Aorta (tissue), 5 donors: Measurements from ENCODE around the gene TAB3. TPM values are rescaled to one million over a fixed set of nuclear protein-coding genes. Genes with fewer than 3 reads are reported as not detected.

Experiments
- ATAC-seq: fragments of 200-7000 bp; cut with Tn5 transposase; one replicate; pipeline ENCODE4 v1.9.1; 2022; ENCODE audit warnings: moderate library complexity; ENCODE audit not compliant: low FRiP score
- DNase-seq, 2 donors: peaks; one replicate each; pipeline ENCODE4 v3.0.0-alpha.2; 2020
- H3K27ac ChIP-seq, 2 donors: one replicate each; pipeline ENCODE4 v1.5.1; 2013; ENCODE audit warnings: low read length in 2 of 2, mild to moderate bottlenecking in 2 of 2, moderate library complexity in 2 of 2, control low read depth in 1 of 2, inconsistent platforms in 1 of 2, low read depth in 1 of 2
- H3K27me3 ChIP-seq, 2 donors: one replicate each; pipeline ENCODE4 v1.6.1; 2013; ENCODE audit warnings: control low read depth in 1 of 2, low read length in 1 of 2, mild to moderate bottlenecking in 1 of 2, moderate library complexity in 1 of 2; ENCODE audit not compliant: insufficient read depth in 2 of 2, control insufficient read depth in 1 of 2
- H3K36me3 ChIP-seq, 2 donors: one replicate each; pipeline ENCODE4 v1.6.1; 2013; ENCODE audit warnings: control low read depth in 1 of 2, low read length in 1 of 2, mild to moderate bottlenecking in 1 of 2; ENCODE audit not compliant: insufficient read depth in 2 of 2, control insufficient read depth in 1 of 2
- H3K4me1 ChIP-seq, 2 donors: one replicate each; pipeline ENCODE4 v1.6.1; 2013; ENCODE audit warnings: low read length in 2 of 2, control low read depth in 1 of 2, mild to moderate bottlenecking in 1 of 2, moderate library complexity in 1 of 2; ENCODE audit not compliant: insufficient read depth in 2 of 2, control insufficient read depth in 1 of 2
- H3K4me3 ChIP-seq, 2 donors: one replicate each; pipeline ENCODE4 v1.5.1; 2013; ENCODE audit warnings: low read length in 2 of 2, control low read depth in 1 of 2, mild to moderate bottlenecking in 1 of 2
- H3K9me3 ChIP-seq: one replicate; pipeline ENCODE4 v1.6.1; 2013; ENCODE audit warnings: mild to moderate bottlenecking, low read length; ENCODE audit not compliant: control insufficient read depth
- WGBS, 2 donors: extraction: QIAGEN DNeasy Blood & Tissue Kit; methylation state at CpG; one replicate each; pipeline ENCODE4 v1.1.7; 2013; 5-methylcytosine and 5-hydroxymethylcytosine counted together
- intact Hi-C, 2 donors: fragments of 100-400 bp; cut with DNase I; formaldehyde crosslinking; loops; one replicate each; pipeline versions ENCODE4 v1.14.2 to v1.15.0; 2022
- polyA plus RNA-seq, 2 donors: library from polyadenylated mRNA; stranded (reverse); fragments of 200-250 nt; gene quantifications; one replicate each; pipeline ENCODE4 v1.2.3, GENCODE V29; 2013
- total RNA-seq, 2 donors: library from RNA; stranded (reverse); fragmentation: NEBNext Ultra II Directional; extraction: Animal tissue kit (Norgen Biotek cat#: 25700); gene quantifications; one replicate each; pipeline ENCODE4 v1.2.1, GENCODE V29; 2021
- donor health status: healthy with polysubstance abuse.
- donor health status: Bipolar disorder and iron deficiency.
- donor health status: DM: no; HTN: no; CAD: no.
- donor health status: DM: no; HTN: no; CAD: no.
- donor health status: DM: yes; HTN: yes; CAD: no.

The TAB3 gene
- total and polyA plus RNA-seq, 4 donors = 4.5 to 18.0 (median 12.2) TPM

DNA sequence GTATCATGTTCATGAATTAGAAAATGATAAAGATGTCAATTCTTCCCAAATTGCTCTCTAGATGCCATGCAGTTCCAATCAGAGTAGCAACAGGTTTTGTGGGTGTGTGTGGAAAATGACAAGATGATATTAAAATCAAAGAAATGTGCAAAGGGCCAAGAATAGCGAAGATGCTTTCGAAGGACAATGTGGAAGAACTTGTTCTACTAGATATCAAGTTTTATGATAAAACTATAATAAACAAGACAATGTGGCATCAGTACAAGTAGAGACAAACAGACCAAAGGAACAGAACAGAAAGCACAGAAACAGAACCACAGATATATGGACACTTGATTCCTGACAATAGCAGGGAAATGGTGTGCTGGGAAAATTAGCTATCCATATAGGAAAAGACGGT is 9.0 kb downstream of the TAB3 start:
- no peaks in the 10 kb centered on the region for H3K27me3 ChIP-seq
- intact Hi-C loops = no loop called here
- no peaks in the 10 kb centered on the region for H3K36me3 ChIP-seq
- H3K4me1 ChIP-seq = no peaks in the 10 kb centered on the region
- H3K27ac ChIP-seq = no peak overlapping the region
- H3K9me3 ChIP-seq = no peaks in the 10 kb centered on the region
- H3K4me3 ChIP-seq = no peak overlapping the region
- ATAC-seq (no peak), DNase-seq (no peak)
- WGBS, 2 donors = 89 to 97% methylated on average over 3 of the region's 3 CpGs

DNA sequence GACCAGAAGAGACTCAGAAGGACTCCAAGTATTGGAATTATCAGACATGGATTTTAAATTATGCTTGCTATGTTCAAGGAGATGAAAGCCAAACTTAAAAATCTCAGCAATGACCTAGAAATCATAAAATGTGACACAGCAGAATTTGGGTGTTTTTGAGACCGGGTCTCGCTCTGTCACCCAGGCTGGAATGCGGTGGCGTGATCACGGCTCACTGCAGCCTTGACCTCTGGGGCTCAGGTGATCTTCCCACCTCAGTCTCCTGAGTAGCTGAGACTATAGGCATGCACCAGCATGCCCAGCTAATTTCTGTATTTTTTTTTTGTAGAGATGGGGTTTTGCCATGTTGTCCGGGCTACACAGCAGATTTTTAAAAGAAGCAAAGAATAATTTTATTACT is 12.7 kb downstream of the TAB3 start:
- H3K27ac ChIP-seq = no peak overlapping the region
- H3K4me1 ChIP-seq = no peaks in the 10 kb centered on the region
- no peaks in the 10 kb centered on the region for H3K9me3 ChIP-seq
- 89 to 93% methylated on average over 6 of the region's 6 CpGs for WGBS, 2 donors
- DNase-seq (no peak), ATAC-seq (no peak)
- no peaks in the 10 kb centered on the region for H3K36me3 ChIP-seq
- H3K27me3 ChIP-seq = no peaks in the 10 kb centered on the region
- H3K4me3 ChIP-seq = no peak overlapping the region
- intact Hi-C loops = no loop called here

DNA sequence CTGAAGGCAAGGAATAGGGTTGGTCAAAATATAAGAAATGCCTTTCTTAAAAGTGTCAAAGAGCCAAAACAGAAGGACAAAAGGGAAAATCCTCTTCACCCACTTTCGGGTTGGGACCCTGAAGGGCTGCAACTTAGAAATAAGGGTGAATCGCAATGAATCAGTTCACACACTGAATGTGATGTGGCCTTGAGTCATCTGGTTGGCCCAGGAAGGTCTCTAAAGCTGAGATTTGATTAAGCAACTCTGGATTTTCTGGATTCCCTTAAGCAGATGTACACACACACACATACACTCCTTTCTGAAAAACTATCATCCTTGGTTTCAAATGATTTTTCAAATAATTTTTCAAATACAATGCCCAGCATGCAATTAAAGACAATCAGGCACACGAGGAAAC is 13.1 kb downstream of the TAB3 start:
- Histone ChIP-seq H3K4me3 (no peak overlapping the region), H3K27me3 (no peaks in the 10 kb centered on the region), H3K9me3 (no peaks in the 10 kb centered on the region), H3K36me3 (no peaks in the 10 kb centered on the region), H3K4me1 (no peaks in the 10 kb centered on the region), H3K27ac (no peak overlapping the region)
- DNase-seq (no peak), ATAC-seq (no peak)
- intact Hi-C loops = no loop called here
- 69 to 92% methylated on average over 3 of the region's 3 CpGs for WGBS, 2 donors

DNA sequence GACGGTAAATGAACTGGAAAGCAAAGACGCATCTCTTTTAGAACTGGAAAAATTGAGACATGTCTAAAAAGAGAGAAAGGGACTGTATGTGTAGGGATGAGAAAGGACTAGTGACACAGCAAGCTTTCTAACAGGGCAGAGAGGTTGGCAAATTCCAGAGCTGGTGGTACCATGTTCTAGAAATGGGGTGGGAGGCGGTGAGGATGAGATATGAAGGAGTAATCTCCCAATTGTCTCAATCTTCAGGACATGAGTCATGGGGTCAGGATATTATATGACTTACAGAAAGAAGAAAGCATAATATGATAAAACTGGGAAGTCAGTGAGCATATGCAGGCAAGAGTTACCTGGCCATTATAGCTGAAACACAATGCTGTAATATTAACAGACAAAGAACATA is 14.2 kb downstream of the TAB3 start:
- no peaks in the 10 kb centered on the region for H3K9me3 ChIP-seq
- DNase-seq (no peak), ATAC-seq (no peak)
- no peaks in the 10 kb centered on the region for H3K36me3 ChIP-seq
- H3K4me1 ChIP-seq = no peaks in the 10 kb centered on the region
- H3K4me3 ChIP-seq = no peak overlapping the region
- no peak overlapping the region for H3K27ac ChIP-seq
- 84 to 86% methylated on average over 3 of the region's 3 CpGs for WGBS, 2 donors
- intact Hi-C loops = no loop called here
- no peaks in the 10 kb centered on the region for H3K27me3 ChIP-seq

DNA sequence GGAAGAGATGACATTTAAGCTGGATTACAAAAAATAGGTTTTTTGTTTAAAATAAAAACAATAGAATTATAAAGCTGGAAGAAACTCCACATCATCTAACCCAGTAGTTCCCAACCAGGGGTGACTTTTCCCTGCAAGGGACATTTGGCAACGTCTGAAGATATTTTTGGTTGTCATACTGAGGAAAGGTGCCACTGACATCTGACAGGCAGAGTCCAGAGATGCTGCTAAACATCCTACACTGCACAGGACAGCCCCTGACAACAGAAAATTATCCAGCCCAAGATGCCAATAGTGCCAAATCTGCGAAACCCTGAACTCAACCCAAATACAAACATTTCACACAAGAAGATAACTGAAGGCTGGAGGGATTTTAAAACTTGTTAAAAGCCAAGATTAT is 18.5 kb downstream of the TAB3 start:
- Histone ChIP-seq H3K27ac (no peak overlapping the region), H3K27me3 (no peaks in the 10 kb centered on the region), H3K4me3 (no peak overlapping the region), H3K4me1 (no peaks in the 10 kb centered on the region), H3K9me3 (no peaks in the 10 kb centered on the region), H3K36me3 (no peaks in the 10 kb centered on the region)
- no peak for ATAC-seq
- intact Hi-C loops = no loop called here
- no peak for DNase-seq
- 42 to 66% methylated on average over 2 of the region's 2 CpGs for WGBS, 2 donors

DNA sequence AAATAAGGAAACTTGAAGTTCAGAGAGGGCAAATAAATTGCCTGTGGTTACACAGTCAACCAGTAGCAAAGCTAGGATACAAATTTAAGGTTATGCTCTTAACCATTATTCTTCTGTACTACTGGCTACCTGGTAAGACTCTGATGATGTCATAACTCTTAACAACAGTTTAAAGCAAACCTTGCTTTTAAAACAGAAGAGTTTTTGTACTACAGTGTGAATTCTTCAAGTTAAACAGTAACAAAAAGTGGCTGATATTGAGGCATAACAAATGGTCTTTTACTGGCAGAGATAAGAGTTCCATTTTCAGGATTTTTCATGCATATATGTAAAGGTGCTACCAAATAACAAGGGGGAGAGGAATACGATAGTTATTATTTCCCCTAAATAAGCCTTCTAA is 23.4 kb downstream of the TAB3 start:
- intact Hi-C loops = no loop called here
- ATAC-seq = no peak
- DNase-seq = no peak
- Histone ChIP-seq H3K36me3 (no peaks in the 10 kb centered on the region), H3K27me3 (no peaks in the 10 kb centered on the region), H3K9me3 (no peaks in the 10 kb centered on the region), H3K27ac (no peak overlapping the region), H3K4me3 (no peak overlapping the region), H3K4me1 (peaks cover 0 to 2% of the 10 kb centered on the region in 2 donors)
- WGBS, 2 donors = 91 to 93% methylated on average over 1 of the region's 1 CpG

DNA sequence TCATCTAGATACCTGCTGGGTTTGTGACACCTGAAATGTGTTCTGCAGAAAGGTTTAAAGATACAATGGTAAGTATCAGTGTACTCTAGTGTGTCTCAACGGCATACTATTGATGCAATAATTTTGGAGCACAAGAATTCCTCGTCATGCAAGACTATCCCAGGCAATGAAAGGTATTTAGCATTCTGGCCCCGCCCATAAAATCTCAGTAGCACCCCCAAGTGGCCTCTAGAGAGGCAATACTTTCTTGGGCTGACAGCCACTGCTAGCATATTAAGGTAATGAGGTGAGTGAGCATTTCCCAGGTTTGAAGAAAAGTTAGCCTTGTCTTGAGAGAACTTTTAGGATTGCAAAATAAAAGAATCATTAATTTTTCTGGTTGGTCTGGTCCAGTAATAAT is 24.0 kb downstream of the TAB3 start:
- no peak for DNase-seq
- 59 to 76% methylated on average over 3 of the region's 3 CpGs for WGBS, 2 donors
- Histone ChIP-seq H3K36me3 (no peaks in the 10 kb centered on the region), H3K9me3 (no peaks in the 10 kb centered on the region), H3K4me3 (no peak overlapping the region), H3K4me1 (peaks cover 0 to 2% of the 10 kb centered on the region in 2 donors), H3K27me3 (no peaks in the 10 kb centered on the region), H3K27ac (no peak overlapping the region)
- intact Hi-C loops = no loop called here
- no peak for ATAC-seq

DNA sequence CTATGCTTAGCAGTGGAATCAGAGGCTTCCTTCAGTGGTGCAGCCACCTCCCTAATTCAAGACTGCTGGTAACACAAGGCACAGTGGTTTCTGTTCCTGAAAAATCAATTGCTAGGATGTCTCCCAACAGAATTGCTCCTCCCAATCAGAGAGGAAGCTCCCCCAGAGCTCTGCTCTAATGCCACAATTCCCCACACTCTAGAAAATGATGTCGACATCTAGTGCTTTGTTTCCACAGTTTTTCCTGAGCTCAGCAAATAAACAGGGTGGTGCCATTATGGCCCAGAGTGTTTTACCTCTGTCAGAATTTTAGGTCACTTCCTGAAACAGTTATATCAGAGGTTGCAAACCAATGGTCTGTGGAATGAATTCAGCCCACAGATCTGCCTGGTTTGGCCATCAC is 24.7 kb downstream of the TAB3 start:
- H3K4me1 ChIP-seq = peaks cover 0 to 2% of the 10 kb centered on the region in 2 donors
- WGBS, 2 donors = 81 to 88% methylated on average over 1 of the region's 1 CpG
- ATAC-seq (no peak), DNase-seq (peak in 1 of 2 donors; percentile 42)
- H3K4me3 ChIP-seq = no peak overlapping the region
- H3K27me3 ChIP-seq = no peaks in the 10 kb centered on the region
- H3K36me3 ChIP-seq = no peaks in the 10 kb centered on the region
- H3K27ac ChIP-seq = no peak overlapping the region
- no peaks in the 10 kb centered on the region for H3K9me3 ChIP-seq
- intact Hi-C loops = no loop called here

DNA sequence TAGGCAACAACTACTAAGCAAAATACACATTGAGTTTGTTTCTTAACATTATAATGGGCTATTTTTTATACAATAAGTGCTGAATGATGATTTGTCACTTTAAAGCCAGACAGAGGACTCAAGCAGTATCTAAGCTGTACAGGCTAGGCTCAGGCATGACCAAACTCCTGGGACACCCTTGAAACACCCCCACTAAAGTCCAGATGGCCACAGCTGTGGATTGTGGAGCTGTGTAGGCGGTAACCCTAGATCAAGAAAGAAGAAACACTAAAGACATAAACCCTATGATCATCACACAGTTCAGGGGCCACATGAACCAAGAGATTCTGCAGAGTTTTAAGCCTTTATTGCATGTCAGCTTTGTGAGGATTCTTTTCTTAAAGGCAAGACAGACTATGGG is 25.1 kb downstream of the TAB3 start:
- H3K36me3 ChIP-seq = no peaks in the 10 kb centered on the region
- ATAC-seq = no peak
- no peaks in the 10 kb centered on the region for H3K9me3 ChIP-seq
- no peaks in the 10 kb centered on the region for H3K27me3 ChIP-seq
- H3K4me1 ChIP-seq = peaks cover 0 to 2% of the 10 kb centered on the region in 2 donors
- WGBS, 2 donors = 62 to 95% methylated on average over 1 of the region's 1 CpG
- H3K27ac ChIP-seq = no peak overlapping the region
- H3K4me3 ChIP-seq = no peak overlapping the region
- no peak for DNase-seq
- intact Hi-C loops = no loop called here
